ENCODE results near the gene KSR1.
A peak's percentile ranks its signal among the peaks of the same experiment; 100 is the strongest.
"Not testable (repeated sequence)": the region's sequence is repeated elsewhere in the genome, so short reads cannot be mapped to it uniquely, and the experiment has no call there.

Gene KSR1

DNA sequence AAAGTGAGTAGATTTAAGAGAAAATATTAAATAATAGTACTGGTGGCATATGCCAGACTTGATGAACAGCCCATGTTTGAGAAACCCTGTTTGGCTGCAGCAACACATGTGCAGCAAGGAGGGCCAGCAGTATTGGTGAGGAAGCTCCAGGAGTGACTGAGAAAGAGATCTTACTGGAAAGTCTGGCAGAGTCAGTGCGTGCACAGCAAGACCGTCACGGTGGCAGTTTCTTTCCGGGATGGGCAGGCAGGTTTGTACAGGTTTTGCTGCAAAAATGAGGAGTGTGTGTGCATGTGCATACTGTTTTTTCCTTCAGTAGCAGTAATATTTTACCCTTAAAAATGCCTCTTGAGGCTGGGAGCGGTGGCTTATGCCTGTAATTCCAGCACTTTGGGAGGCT, 41.4 kb downstream of the KSR1 start:
- no peaks in the 10 kb centered on the region for H3K27me3 ChIP-seq (replicated peaks; ENCODE audit: control insufficient read depth, insufficient read depth, low read length)
- peaks cover 4% of the 10 kb centered on the region for H3K9me3 ChIP-seq (ENCODE audit: control insufficient read depth, low read length)
- no peak overlapping the region for H3K9ac ChIP-seq (ENCODE audit: low read length)
- no peaks in the 10 kb centered on the region for H3K36me3 ChIP-seq (ENCODE audit: control insufficient read depth, insufficient read depth, low read length, severe bottlenecking)
- no peak overlapping the region for H3K4me3 ChIP-seq (ENCODE audit: low read length)
- DNase-seq (ENCODE audit: low read depth) = no peak
- peaks cover 39% of the 10 kb centered on the region for H3K4me1 ChIP-seq (ENCODE audit: control insufficient read depth, insufficient read depth, low read length)

GRCh38 chr17:27498615-27499309, 42.5 kb downstream of the KSR1 start:
- H3K9me3 ChIP-seq (ENCODE audit: control insufficient read depth, low read length) = peaks cover 4% of the 10 kb centered on the region
- no peak overlapping the region for H3K9ac ChIP-seq (ENCODE audit: low read length)
- H3K4me3 ChIP-seq (ENCODE audit: low read length) = no peak overlapping the region
- H3K4me1 ChIP-seq (ENCODE audit: control insufficient read depth, insufficient read depth, low read length) = peaks cover 36% of the 10 kb centered on the region
- DNase-seq (ENCODE audit: low read depth) = no peak
- H3K36me3 ChIP-seq (ENCODE audit: control insufficient read depth, insufficient read depth, low read length, severe bottlenecking) = no peaks in the 10 kb centered on the region
- no peaks in the 10 kb centered on the region for H3K27me3 ChIP-seq (replicated peaks; ENCODE audit: control insufficient read depth, insufficient read depth, low read length)

GRCh38 chr17:27499451-27500265, 43.4 kb downstream of the KSR1 start:
- H3K9me3 ChIP-seq (ENCODE audit: control insufficient read depth, low read length) = peaks cover 4% of the 10 kb centered on the region
- H3K36me3 ChIP-seq (ENCODE audit: control insufficient read depth, insufficient read depth, low read length, severe bottlenecking) = no peaks in the 10 kb centered on the region
- H3K27me3 ChIP-seq (replicated peaks; ENCODE audit: control insufficient read depth, insufficient read depth, low read length) = no peaks in the 10 kb centered on the region
- no peak overlapping the region for H3K9ac ChIP-seq (ENCODE audit: low read length)
- no peak overlapping the region for H3K4me3 ChIP-seq (ENCODE audit: low read length)
- peaks cover 28% of the 10 kb centered on the region for H3K4me1 ChIP-seq (ENCODE audit: control insufficient read depth, insufficient read depth, low read length)
- DNase-seq (ENCODE audit: low read depth) = no peak

DNA sequence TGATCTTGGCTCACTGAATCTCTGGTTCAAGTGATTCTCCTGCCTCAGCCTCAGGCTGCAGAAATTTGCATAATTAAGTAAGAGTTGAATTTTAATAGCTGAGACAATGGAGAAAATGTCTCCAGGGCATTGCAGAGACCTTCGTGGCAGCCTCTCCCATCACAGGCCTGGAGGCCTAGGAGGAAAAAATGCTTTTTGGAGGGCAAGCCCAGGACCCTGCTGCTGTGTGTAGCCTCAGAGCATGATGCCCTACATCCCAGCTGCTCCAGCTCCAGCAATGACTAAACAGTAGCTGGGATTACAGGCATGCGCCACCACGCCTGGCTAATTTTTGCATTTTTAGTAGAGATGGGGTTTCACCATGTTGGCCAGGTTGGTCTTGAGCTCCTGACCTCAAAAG, 45.1 kb downstream of the KSR1 start:
- not testable (repeated sequence) for H3K9ac ChIP-seq (ENCODE audit: low read length); DNase-seq (ENCODE audit: low read depth)

DNA sequence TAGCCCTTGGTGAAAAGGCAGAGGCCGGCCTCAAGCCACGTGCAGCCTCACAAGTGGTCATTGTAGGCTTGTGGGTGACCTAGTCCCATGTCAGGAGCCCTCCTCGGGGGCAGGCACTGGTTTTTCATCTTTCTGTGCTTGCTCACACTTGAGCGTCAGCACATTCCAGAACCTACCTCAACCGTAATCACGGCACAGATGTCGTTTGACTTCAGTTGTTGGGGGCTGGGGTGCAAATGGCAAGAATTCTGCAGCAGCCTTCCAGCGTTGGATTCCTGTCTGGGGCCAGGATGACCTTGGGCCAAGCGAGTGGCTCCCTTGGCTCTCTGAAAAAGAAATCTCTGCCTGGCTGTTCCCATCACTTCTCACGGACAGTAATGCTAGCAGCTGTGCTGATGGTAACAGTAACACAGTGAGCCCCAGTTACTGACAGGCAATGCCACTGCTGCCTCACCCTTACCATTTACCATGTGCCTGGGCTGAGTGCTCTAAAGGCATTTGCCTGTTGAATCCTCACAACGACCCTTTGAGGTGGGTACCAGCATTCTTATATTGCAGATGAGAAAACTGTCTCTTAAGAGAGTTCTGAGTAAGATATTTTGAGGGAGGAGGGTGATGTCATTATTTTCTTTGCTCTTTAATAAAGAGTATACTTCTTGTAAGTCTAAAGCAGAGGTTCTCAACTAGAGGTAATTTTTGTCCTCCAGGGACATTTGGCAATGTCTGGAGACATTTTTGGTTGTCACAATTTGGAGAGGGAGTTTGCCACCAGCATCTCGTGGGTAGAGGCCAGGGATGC, 46.5 kb downstream of the KSR1 start:
- H3K9me3 ChIP-seq (ENCODE audit: control insufficient read depth, low read length) = peaks cover 4% of the 10 kb centered on the region
- peak; percentile 75 for DNase-seq (ENCODE audit: low read depth)
- H3K9ac ChIP-seq (ENCODE audit: low read length) = no peak overlapping the region
- H3K4me3 ChIP-seq (ENCODE audit: low read length) = no peak overlapping the region
- H3K4me1 ChIP-seq (ENCODE audit: control insufficient read depth, insufficient read depth, low read length) = peaks cover 14% of the 10 kb centered on the region
- no peaks in the 10 kb centered on the region for H3K27me3 ChIP-seq (replicated peaks; ENCODE audit: control insufficient read depth, insufficient read depth, low read length)
- H3K36me3 ChIP-seq (ENCODE audit: control insufficient read depth, insufficient read depth, low read length, severe bottlenecking) = no peaks in the 10 kb centered on the region

More for the DNA sequence above, 45.1 kb downstream of the KSR1 start:
- not testable (repeated sequence) for H3K9me3 ChIP-seq (ENCODE audit: control insufficient read depth, low read length); H3K36me3 ChIP-seq (ENCODE audit: control insufficient read depth, insufficient read depth, low read length, severe bottlenecking); H3K27me3 ChIP-seq (replicated peaks; ENCODE audit: control insufficient read depth, insufficient read depth, low read length); H3K4me3 ChIP-seq (ENCODE audit: low read length)
- peaks cover 14% of the 10 kb centered on the region for H3K4me1 ChIP-seq (ENCODE audit: control insufficient read depth, insufficient read depth, low read length)

DNA sequence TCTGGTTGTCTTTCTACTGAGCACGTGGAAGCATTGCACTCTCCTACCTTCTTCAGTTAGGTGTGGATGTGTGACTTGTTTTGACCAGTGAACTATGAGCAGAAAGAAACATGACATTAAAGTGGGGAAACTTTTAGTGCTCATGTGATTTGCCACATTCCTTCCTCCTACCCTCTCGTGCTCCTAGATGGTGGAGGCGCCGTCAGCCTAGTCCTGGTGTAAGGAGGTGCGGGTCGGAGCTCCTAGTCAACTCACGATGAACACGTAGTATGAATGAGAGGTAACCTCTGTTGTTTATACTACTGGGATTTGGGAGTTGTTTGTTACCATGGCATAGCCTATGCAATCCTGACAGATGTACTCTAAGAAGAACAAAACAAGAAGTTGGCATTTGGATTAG, 47.4 kb downstream of the KSR1 start:
- Histone ChIP-seq H3K4me3 (ENCODE audit: low read length) (no peak overlapping the region), H3K4me1 (ENCODE audit: control insufficient read depth, insufficient read depth, low read length) (peaks cover 14% of the 10 kb centered on the region), H3K9ac (ENCODE audit: low read length) (no peak overlapping the region), H3K9me3 (ENCODE audit: control insufficient read depth, low read length) (peaks cover 4% of the 10 kb centered on the region), H3K27me3 (replicated peaks; ENCODE audit: control insufficient read depth, insufficient read depth, low read length) (no peaks in the 10 kb centered on the region), H3K36me3 (ENCODE audit: control insufficient read depth, insufficient read depth, low read length, severe bottlenecking) (no peaks in the 10 kb centered on the region)
- DNase-seq (ENCODE audit: low read depth) = no peak

- Histone ChIP-seq H3K27me3 (replicated peaks; ENCODE audit: control insufficient read depth, insufficient read depth, low read length) (no peaks in the 10 kb centered on the region), H3K4me1 (ENCODE audit: control insufficient read depth, insufficient read depth, low read length) (peaks cover 14% of the 10 kb centered on the region)
Measured at GRCh38 chr17:27504188-27504995, 48.1 kb downstream of the KSR1 start.

GRCh38 chr17:27506348-27507218, 50.3 kb downstream of the KSR1 start:
- H3K36me3 ChIP-seq (ENCODE audit: control insufficient read depth, insufficient read depth, low read length, severe bottlenecking) = no peaks in the 10 kb centered on the region
- H3K4me3 ChIP-seq (ENCODE audit: low read length) = no peak overlapping the region
- peaks cover 4% of the 10 kb centered on the region for H3K9me3 ChIP-seq (ENCODE audit: control insufficient read depth, low read length)
- peaks cover 14% of the 10 kb centered on the region for H3K4me1 ChIP-seq (ENCODE audit: control insufficient read depth, insufficient read depth, low read length)
- H3K9ac ChIP-seq (ENCODE audit: low read length) = no peak overlapping the region
- DNase-seq (ENCODE audit: low read depth) = no peak
- H3K27me3 ChIP-seq (replicated peaks; ENCODE audit: control insufficient read depth, insufficient read depth, low read length) = no peaks in the 10 kb centered on the region

More at GRCh38 chr17:27504188-27504995, 48.1 kb downstream of the KSR1 start:
- Histone ChIP-seq H3K36me3 (ENCODE audit: control insufficient read depth, insufficient read depth, low read length, severe bottlenecking) (no peaks in the 10 kb centered on the region), H3K9me3 (ENCODE audit: control insufficient read depth, low read length) (peaks cover 4% of the 10 kb centered on the region), H3K9ac (ENCODE audit: low read length) (no peak overlapping the region), H3K4me3 (ENCODE audit: low read length) (no peak overlapping the region)
- no peak for DNase-seq (ENCODE audit: low read depth)

DNA sequence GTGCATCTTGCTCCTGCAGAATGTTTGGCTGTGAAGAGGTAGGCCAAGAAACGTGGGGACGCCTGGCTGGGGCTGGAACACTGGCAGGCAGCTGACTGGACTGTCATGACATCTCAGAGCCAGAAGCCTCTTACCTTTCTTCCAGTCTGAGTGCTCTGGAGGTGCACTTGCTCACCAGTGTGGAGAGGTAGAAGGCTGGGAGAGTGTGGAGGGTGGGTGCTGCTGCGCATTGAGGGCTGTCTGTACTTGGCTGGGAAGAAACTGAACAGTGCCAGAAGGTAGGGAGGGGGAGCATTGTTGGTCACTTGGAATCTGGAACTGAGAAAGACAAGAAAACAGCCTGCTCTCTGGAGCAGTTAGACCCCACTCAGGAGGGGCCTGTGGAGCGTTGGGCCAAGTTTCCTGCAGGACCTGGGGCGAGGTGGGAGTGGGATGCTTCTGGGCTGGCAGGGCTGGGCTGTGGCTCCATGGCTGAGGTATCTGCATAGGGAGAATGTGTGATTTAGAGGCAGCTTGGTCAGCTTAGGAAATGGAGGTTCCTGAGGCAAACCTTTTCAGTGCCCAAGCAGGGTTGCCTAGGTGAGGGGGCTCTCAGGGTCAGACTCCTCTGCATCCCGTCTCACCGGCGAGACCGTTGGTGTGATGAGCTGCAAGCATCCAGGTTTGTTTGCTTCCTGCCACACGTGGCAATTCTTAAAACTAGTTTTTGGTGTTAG, 55.1 kb downstream of the KSR1 start:
- Histone ChIP-seq H3K9ac (ENCODE audit: low read length) (no peak overlapping the region), H3K4me1 (ENCODE audit: control insufficient read depth, insufficient read depth, low read length) (no peaks in the 10 kb centered on the region), H3K27me3 (replicated peaks; ENCODE audit: control insufficient read depth, insufficient read depth, low read length) (no peaks in the 10 kb centered on the region), H3K36me3 (ENCODE audit: control insufficient read depth, insufficient read depth, low read length, severe bottlenecking) (no peaks in the 10 kb centered on the region), H3K4me3 (ENCODE audit: low read length) (no peak overlapping the region), H3K9me3 (ENCODE audit: control insufficient read depth, low read length) (no peaks in the 10 kb centered on the region)
- DNase-seq (ENCODE audit: low read depth) = no peak

All from adipocyte (in vitro differentiated cells).